GM21825 (cell line): ENCODE data around the gene NPVF.

Experiments
- ATAC-seq: cut with Tn5 transposase; IDR thresholded peaks from one replicate; pipeline ENCODE4 v1.9.1; 2021; ENCODE audit warnings: mild to moderate bottlenecking, moderate library complexity; ENCODE audit not compliant: unreplicated experiment

The NPVF gene

DNA sequence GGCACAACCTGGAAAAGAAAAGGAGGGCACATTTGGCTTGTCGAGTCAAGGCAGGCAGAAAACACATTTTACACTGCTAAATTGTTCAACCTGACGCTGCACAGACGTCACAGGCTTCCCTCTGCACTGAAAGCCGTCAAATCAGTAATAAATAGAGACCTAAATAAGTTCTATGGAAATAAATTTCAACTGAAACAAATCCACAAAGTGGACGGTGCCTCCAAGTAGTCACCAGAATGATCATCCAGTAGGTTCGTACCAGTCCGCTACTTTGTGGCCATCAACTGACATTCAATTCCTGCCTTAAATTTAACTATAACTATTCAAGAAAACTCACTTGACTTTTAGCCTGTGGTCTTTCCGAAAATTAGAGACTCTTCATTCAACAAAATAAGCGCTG lies 49.0 kb downstream of the NPVF start:
- ATAC-seq = no peak
